Mesodermal cell (in vitro differentiated cells): Measurements from ENCODE around the gene GTF2F1.

Experiments
- H3K27ac ChIP-seq: 2 replicates; pipeline ENCODE4 v1.7.0; 2013; ENCODE audit warnings: mild to moderate bottlenecking, low read depth, low read length, moderate library complexity; ENCODE audit not compliant: severe bottlenecking
- H3K36me3 ChIP-seq: 2 replicates; pipeline ENCODE4 v1.7.1; 2013; ENCODE audit warnings: mild to moderate bottlenecking, low read length, moderate library complexity; ENCODE audit not compliant: control insufficient read depth, insufficient read depth
- H3K4me1 ChIP-seq: one replicate; pipeline ENCODE4 v1.7.1; 2013; ENCODE audit warnings: mild to moderate bottlenecking, low read length; ENCODE audit not compliant: insufficient read depth, control insufficient read depth, poor library complexity, severe bottlenecking
- H3K4me3 ChIP-seq: 2 replicates; pipeline ENCODE4 v1.7.0; 2013; ENCODE audit warnings: low read length, control low read depth, mild to moderate bottlenecking; ENCODE audit not compliant: insufficient read depth, poor library complexity, severe bottlenecking; ENCODE audit errors: extremely low read depth
- H3K9me3 ChIP-seq: 2 replicates; pipeline ENCODE4 v1.7.1; 2013; ENCODE audit warnings: mild to moderate bottlenecking, low read length, moderate library complexity; ENCODE audit not compliant: control insufficient read depth
- WGBS, 2 experiments: methylation state at CpG; one replicate each; pipeline ENCODE4 v1.1.5; 2013; ENCODE audit warnings: missing lambda C conversion rate in 2 of 2; ENCODE audit not compliant: insufficient coverage in 2 of 2; 5-methylcytosine and 5-hydroxymethylcytosine counted together

GTF2F1 gene

DNA sequence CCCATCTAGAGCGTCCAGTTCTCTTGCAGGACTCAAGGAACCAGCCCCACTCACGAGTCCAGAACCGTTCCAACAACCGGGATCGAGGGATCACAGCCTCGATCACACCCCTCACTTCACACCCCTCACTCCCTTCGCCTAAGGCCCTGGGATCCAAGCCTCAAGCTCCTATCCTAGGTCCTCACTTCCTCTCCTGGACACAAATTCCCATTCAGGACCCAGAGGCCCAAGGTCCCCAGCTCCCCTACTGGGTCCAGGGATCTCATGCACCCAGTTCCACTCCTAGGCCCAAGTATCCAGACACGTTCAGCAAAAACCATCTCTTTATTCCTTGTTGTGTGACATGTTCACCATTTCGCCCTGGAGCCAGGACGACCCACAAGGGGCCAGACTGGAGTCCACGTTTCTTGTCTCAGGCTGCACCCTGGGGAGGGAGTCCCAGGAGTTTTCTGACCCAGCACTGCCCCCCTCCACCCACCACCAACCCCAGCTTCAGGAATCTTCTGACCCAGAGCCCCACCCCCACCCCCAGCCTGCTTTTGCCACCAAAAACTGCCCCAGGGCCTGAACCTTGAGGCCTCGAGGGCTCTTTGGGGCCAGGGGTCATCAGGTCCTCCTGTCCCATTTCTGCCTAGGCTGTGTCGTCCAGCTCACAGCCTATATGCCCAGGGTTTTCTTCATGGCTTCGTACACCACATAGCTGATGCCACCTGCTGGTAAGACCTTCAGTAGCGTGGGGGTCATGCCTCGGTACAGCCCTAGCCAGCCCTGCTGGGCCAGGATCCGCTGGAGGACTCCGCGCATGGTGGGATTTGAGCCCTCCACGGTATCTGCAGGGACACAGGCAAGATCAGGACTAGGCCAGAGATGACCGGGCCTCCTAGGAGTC, 33.0 kb upstream of the GTF2F1 start:
- H3K4me3 ChIP-seq = no peak overlapping the region
- H3K9me3 ChIP-seq = peaks cover 8% of the 10 kb centered on the region
- WGBS, 2 experiments = 95 to 96% methylated on average over 19 to 21 of the region's 21 CpGs
- peak overlapping the region; percentile 69 for H3K27ac ChIP-seq
- H3K36me3 ChIP-seq = peaks cover 22% of the 10 kb centered on the region
- H3K4me1 ChIP-seq = peaks cover 13% of the 10 kb centered on the region

DNA sequence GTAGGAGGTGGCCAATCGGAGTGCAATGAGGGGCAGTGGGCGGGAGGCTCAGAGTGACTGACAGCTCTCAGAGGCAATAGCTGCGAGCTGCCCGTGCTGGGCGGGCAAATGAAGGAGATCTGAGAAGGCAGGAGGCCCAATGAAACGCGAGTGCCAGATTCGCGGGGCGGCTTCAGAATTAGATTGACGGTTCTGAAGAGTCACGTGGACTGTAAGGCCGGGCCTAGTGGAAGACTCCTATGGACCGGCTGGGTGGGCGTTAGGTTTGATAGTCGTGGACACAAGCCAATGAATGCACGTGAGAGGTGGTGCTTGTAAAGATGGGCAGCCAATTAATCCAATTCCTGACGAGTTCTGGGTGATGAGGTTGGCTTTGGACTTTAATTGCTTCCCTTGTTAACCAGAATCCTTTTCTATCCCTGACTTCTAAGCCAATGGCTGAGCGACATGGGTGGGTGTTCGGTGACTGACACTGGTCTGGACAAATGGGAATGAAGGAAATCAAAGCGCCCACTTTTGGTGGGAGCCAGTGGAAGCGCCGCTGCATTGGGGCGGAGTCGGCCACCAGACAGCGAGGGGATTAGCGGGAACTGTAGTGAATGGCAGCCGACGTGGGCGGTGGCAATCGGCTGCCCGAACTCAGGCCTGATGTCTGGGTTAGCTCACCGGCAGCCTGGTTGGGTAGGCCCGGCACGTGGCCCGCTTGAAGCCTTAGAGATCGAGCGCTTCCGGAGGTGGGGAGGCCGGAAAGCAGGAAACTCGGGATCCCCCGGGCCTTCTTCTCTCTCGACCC, 32.2 kb upstream of the GTF2F1 start:
- WGBS, 2 experiments = 15% methylated on average over 40 to 42 of the region's 43 CpGs
- Histone ChIP-seq H3K27ac (peak overlapping the region; percentile 69), H3K36me3 (peaks cover 28% of the 10 kb centered on the region), H3K4me3 (peak overlapping the region; percentile 75), H3K9me3 (peaks cover 8% of the 10 kb centered on the region), H3K4me1 (peaks cover 13% of the 10 kb centered on the region)

GRCh38 chr19:6424195-6424938, 31.4 kb upstream of the GTF2F1 start, which contains the start of gene KHSRP:
TSS of gene KHSRP (minus strand) at chr19:6424811. CDS start at chr19:6424701, 110 bp downstream.
- peaks cover 8% of the 10 kb centered on the region for H3K9me3 ChIP-seq
- peak within 1 kb of the TSS; percentile 69 for H3K27ac ChIP-seq
- peak within 1 kb of the TSS; percentile 75 for H3K4me3 ChIP-seq
- peaks cover 13% of the 10 kb centered on the region for H3K4me1 ChIP-seq
- peaks cover 36% of the 10 kb centered on the region for H3K36me3 ChIP-seq
- WGBS, 2 experiments = 0 to 1% methylated on average over 43 to 68 of the region's 114 CpGs

DNA sequence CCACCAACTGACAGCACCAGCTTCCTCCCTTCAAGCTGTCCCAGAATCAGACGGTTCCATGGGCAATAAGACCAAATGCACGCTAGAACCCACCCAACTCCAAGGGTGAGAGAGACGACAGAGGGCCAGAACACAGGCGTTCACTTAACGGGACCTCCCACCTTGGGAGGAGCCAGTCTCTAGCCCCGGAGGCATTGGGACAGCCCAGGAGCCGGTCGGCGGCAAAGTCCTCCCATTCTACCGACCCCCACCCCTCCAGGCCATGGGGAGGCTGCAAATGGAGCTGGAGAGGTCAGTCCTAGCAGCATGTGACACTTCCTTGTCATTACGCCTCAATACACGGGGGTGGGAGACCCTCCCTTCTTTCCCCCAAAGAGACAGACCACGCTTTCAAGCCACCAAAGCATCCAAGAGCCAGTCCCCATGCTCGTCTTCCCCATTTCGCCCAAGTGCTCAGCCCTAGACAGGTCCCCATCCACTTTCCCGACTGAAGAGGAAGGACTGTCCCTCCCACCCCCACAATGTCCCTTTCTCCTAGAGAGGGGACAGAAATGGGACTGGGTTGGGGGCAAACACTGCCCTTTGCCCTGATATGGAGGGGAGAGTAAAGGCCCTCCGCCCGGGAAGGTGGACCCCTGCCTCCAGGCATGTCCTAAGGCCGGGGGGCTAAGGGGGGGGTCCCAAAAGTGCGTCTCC, 30.7 kb upstream of the GTF2F1 start:
- peaks cover 43% of the 10 kb centered on the region for H3K36me3 ChIP-seq
- WGBS, 2 experiments = 1 to 2% methylated on average over 9 to 13 of the region's 20 CpGs
- peak overlapping the region; percentile 49 for H3K27ac ChIP-seq
- peaks cover 13% of the 10 kb centered on the region for H3K4me1 ChIP-seq
- H3K4me3 ChIP-seq = peak overlapping the region; percentile 75
- peaks cover 8% of the 10 kb centered on the region for H3K9me3 ChIP-seq

DNA sequence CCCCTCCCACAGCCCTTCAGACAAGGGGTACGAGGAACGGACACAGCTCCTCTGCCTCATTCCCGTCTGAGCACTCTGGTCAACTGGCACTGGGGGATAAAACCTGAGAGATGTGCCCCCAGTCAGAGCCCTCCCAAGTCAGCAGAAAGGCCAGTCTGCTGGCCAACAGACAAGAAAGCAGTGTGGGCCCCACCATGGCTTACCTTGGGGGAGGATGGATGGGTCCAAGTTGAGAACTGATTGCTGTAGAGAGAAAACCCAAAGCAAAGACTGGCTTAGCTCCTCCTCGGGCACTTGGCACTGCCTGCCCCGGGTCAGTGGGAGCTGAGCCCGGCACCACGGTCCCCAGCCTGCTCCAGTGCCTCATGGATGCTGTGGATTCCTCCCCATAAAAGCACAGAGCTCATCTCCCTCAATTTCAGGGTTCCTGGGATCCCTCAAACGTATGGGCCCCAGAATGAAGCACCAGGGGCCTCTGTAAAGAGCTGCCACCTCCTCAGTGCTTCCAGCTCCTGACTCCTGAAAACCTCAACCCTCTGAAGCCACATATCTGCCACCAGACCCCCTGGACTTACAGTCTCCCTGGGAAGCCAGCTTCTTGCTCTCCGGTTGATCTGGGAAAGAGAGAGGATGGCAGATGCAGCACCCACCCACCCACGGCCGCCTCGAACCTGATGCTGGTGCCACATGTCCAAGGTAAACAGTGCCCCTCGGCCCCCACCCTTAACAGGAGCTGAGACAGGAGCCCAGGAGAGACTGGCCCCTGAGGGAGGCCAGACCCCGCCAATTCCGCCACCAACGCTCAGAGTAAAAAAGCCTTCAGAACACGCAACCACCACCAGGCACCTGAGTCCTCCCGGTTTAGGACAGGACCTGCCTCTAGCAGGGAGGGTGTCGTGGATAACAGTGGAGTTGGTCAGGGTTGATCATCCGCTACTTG, 28.4 kb upstream of the GTF2F1 start:
- 90 to 93% methylated on average over 13 to 19 of the region's 20 CpGs for WGBS, 2 experiments
- peak overlapping the region; percentile 5 for H3K27ac ChIP-seq
- peaks cover 66% of the 10 kb centered on the region for H3K36me3 ChIP-seq
- H3K4me1 ChIP-seq = peaks cover 13% of the 10 kb centered on the region
- H3K9me3 ChIP-seq = peaks cover 7% of the 10 kb centered on the region
- no peak overlapping the region for H3K4me3 ChIP-seq

GRCh38 chr19:6418562-6418932, 25.6 kb upstream of the GTF2F1 start:
- 93 to 97% methylated on average over 18 to 19 of the region's 19 CpGs for WGBS, 2 experiments
- Histone ChIP-seq H3K4me1 (peaks cover 13% of the 10 kb centered on the region), H3K27ac (no peak overlapping the region), H3K4me3 (no peak overlapping the region), H3K9me3 (no peaks in the 10 kb centered on the region), H3K36me3 (peaks cover 89% of the 10 kb centered on the region)

DNA sequence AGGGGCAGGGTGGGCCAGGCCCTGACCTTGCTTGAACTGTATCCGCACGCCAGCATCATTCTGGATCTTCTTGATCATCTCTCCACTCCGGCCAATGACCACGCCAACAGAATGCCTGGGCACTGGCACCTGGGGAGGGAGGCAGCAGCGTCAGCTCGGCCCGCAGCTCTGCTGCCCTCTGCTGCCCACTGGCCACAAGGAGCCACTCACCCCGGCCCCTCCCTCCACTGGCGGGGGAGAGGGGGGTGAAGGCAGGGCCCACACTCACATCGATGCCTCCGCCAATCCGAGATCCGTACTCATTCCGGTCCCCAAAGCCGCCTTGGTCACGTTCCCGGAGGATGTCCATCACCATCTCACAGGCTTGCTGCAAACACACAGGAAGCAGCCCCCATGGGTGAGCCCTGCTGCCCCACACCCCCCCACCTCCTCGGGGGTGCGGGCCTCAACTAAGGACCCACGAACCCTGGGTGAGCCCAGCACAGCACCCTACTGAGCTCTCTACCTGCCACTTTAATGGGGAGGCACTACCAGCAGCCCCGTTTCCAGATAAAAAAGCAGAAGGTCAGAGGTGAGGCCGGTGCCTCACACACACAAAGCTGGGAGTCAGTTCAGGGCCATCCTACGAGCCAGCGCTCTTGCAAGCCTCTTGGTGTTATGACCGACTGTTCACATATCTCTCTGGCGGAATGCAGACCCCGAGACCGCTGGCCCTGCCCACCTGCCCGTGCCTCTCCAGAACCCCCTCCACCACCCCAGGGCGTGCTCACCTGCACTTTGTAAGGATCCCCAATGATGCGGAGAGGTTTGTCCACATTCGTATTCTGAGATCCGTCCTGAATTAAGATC, 25.0 kb upstream of the GTF2F1 start:
- peaks cover 9% of the 10 kb centered on the region for H3K4me1 ChIP-seq
- H3K27ac ChIP-seq = no peak overlapping the region
- no peak overlapping the region for H3K4me3 ChIP-seq
- WGBS, 2 experiments = 94 to 95% methylated on average over 30 to 32 of the region's 33 CpGs
- H3K9me3 ChIP-seq = no peaks in the 10 kb centered on the region
- H3K36me3 ChIP-seq = peaks cover 94% of the 10 kb centered on the region

DNA sequence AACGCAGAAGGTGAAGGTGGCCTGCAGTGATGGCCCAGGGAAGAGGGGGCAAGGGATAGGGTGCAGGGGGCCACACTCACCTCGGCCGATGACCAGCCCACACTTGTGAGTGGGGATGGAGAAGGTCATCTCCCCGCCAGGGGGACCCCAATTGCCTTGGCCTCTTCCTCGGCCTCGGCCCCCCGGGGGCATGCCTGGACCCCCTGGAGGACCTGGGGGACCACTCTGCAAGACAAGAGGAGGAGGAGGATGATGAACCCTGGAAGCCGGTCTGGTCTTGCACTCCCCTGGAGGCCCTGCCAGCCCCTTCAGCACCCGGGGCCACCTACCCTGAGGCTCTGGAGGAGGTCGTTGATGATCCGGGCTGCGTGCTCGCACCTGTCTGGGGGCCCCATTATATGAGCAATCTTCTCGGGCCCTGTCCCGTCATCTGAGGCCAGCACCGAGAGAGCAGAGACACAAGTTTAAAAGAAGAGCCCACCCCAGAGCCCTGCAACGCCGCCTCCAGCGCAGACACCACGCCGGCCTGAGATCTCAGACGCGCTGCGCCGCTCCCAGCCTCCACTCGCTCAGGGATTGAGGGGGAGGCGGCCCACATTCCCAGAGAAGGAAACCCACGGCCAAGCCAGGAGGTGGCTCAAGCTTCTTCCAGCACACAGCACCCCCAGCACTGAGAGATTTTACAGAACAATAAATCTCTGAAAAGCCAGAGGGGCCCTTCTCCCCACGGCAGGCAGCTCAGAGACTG, 23.9 kb upstream of the GTF2F1 start:
- Histone ChIP-seq H3K27ac (no peak overlapping the region), H3K4me3 (no peak overlapping the region), H3K4me1 (no peaks in the 10 kb centered on the region), H3K9me3 (no peaks in the 10 kb centered on the region), H3K36me3 (peaks cover 89% of the 10 kb centered on the region)
- WGBS, 2 experiments = 96 to 98% methylated on average over 21 to 25 of the region's 29 CpGs
